ENCODE results near the gene SUCNR1. TPM values are rescaled to one million over a fixed set of nuclear protein-coding genes. Genes with fewer than 3 reads are reported as not detected.

Gene SUCNR1
- total and polyA plus RNA-seq, 5 experiments from 2014 or later, result not detected

Other genes starting within 250 kb of the SUCNR1 start
- not detected for gene AADACL2, start 139.7 kb upstream of the SUCNR1 start, total RNA-seq
- not detected for gene AADACL2, start 139.7 kb upstream of the SUCNR1 start, polyA plus RNA-seq
- not detected for gene AADAC, start 59.5 kb upstream of the SUCNR1 start, total RNA-seq
- gene AADAC, start 59.5 kb upstream of the SUCNR1 start, polyA plus RNA-seq, result not detected

Measured in naive thymus-derived CD8-positive, alpha-beta T cell (primary cell).